Activated CD4-positive, alpha-beta T cell treated with anti-CD3 and anti-CD28 coated beads, Interleukin-10, Interleukin-2, amounts not matched to agents 100 ng/mL and 50 ng/mL, durations not matched to agents 16 hours and 8 hours (primary cell): ENCODE measurements around the gene NCF2.
A peak's percentile ranks its signal among the peaks of the same experiment; 100 is the strongest.

Experiments used
- DNase-seq: peaks from one replicate; pipeline ENCODE4 v3.0.0-alpha.2; 2020

Gene NCF2

DNA sequence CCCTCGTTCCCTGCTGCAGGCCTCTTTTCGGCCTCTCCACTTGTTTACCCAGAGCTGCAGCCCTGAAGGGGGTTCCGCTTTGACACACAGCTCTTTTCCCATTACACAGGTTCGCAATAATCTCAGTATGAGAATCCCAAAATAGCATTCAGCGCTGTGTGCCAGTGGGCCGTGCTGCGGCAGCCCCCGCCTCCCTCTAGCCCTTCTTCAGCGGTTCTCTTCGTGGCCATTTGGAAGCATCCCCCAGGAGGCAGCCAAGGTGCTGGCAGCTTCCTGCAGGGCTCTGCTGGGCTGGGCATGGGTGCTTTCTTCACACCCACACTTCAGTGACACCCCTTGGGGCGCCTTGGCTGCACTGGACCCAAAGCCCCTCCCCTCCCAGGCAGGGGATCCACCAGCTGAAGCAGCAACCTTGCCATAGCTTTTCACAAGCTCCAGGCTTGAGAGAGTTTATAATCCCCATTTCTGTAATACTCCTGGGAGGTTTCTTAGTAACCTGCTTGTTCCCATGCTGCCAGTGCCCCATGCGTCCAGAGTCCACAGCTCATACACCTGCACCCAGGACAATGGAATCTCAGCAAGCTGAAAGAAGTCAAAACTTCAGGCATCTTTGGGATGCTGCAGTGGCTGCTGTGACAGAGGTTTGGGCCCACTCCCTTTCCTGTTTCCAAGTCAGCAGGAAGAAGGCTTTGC is 8.1 kb downstream of the NCF2 start:
- no peak for DNase-seq

GRCh38 chr1:183580281-183580682 is 10.0 kb downstream of the NCF2 start:
- peak; percentile 26 for DNase-seq

- no peak for DNase-seq
These were observed 11.4 kb downstream of the NCF2 start for GRCh38 chr1:183578856-183579255.

DNA sequence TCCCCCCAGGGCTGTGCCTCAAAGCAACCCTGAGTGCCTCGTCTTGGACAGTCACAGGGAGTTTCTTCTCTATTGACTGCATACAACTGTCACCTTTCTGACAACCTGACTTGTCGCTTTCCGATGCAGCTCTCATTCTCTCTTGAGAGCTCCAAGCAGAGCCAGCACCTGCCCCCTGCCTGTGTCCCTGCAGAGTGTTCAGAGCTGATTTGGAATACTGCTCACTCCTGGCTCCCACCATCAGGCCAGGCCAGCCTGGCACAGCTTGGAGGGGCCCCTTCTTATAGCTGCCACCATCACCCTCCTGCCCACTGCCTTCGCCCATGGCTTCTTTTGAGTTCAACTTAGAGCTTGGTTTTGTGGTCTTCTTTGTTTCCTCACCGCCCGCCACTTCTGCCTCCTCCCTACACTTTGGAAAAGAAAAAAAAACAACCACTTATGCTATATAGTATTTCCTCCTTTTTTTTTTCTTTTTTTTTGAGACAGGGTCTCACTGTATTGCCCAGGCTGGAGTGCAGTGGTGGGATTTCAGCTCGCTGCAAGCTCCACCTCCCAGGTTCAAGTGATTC is 12.3 kb downstream of the NCF2 start:
- no peak for DNase-seq

- no peak for DNase-seq
These were observed 13.7 kb downstream of the NCF2 start for GRCh38 chr1:183576537-183576936.

- no peak for DNase-seq
These were observed 14.7 kb downstream of the NCF2 start for GRCh38 chr1:183575606-183576005.

- no peak for DNase-seq
These were observed 17.5 kb downstream of the NCF2 start for GRCh38 chr1:183572721-183573120.

- no peak for DNase-seq
These were observed 18.5 kb downstream of the NCF2 start for GRCh38 chr1:183571678-183572268.

DNA sequence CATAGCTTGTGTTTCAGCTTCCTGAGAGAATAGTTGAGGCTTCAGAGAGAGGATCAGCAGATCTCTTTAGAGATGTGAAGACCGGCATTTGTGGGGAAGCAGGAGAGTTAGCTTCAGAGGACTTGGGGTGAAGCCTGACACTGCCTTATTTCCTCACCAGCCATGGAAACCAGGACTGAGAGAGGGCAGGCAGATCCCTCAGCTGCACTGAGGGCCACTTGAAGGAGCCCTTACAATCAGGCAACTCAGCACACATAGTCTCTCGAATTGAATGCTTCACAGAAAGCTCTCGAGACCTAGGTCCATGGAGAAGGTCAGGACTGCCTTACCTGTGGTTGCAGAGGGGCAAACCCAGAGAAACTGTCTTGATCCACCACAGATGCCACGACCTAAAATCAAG is 19.8 kb downstream of the NCF2 start:
- no peak for DNase-seq

DNA sequence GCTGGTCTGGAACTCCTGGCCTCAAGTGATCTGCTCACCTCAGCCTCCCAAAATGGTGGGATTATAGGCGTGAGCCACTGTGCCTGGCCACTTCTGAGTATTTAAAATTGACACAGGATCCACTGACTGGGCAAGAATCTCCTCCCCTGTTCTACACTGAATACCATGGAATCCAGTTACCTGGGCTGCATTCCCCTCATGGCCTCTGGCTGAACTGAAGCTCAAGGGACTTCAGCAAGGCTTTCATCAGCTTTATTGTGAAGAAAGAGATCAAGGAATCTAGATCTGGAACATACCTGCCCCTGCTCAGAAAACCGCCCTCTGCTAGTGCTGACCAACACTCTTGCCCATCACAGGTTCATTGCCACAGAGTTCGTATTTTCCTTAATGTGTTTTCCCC is 20.5 kb downstream of the NCF2 start:
- no peak for DNase-seq

DNA sequence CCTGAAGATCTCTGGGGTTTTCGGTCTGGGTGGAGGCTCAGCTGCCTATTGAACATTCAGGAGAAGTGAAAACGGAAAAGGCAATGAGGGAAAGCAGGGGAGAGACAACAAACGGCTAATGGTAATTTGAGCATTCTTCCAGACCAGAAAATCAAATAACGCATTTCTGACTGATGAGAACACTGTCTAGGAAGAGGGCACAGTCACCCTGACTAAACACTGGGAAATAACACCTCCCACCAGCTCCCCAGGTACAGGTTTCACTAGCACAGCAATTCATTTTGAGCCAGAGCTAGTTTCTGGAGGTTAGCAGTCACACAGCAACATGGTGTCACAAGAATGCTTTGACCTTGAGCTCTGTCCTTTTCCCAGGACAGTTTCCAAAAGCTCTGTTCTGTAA is 21.1 kb downstream of the NCF2 start:
- DNase-seq, result peak; percentile 33

GRCh38 chr1:183568176-183569021 is 21.9 kb downstream of the NCF2 start:
- no peak for DNase-seq

DNA sequence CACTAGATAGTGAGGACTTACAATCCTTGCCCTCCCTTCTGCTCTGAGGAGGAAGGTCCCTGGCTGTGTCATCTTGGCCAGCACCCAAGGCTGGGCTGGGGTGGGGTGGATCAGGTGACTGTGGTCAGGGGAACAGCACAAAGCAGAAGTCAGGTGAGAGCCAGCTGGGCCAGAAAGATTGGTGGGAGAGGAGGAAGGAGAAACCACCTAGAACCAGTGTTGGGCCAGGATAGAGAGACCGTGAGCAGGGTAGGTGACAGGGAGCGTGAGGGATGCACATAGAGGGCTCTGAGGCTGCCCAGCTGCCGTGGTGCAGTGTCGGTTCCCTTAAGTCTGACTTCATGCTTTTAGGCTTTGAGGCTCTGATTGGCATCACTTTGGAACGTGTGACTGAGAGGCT is 22.7 kb downstream of the NCF2 start:
- no peak for DNase-seq

DNA sequence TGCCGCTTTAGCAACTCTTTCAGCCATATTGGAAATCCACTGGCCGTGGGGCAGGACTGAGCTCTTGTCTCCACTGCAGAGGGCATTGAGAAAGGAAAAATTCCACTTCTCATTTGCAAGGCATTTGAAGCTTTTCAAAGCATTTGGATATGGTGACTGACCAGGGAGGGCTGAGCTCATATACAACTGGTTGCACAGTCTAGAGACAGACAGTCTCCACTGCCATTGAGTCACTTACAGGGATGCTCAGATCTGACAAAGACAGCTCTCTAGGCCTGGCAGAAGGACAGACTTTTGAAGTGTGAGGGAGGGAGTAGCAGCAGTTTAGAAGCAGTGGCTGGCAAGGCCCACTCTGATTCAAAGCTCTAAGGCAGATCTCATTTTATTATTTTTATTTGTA is 24.2 kb downstream of the NCF2 start:
- DNase-seq, result no peak

DNA sequence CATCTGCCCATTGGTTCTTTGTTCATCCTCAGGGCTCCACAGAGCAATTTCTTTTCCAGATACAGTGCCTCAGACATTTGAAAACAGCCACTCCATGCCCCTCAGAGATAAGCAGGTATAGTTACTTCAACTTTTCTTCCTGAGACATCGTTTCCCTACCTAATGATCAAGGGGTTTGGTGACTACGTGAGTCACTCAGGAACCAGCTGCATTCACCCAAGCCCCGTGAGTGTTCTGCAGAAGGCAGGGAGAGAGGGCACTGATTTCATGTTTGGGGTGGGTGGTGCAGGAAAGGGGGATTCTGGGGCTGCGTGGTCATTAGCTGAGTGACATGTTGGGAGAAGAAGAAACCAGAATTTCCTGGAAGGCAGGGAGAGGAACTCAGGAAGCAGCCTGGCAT is 25.0 kb downstream of the NCF2 start:
- no peak for DNase-seq

- DNase-seq, result no peak
These were observed 27.6 kb downstream of the NCF2 start for GRCh38 chr1:183562701-183563100.

GRCh38 chr1:183559061-183559460 is 31.2 kb downstream of the NCF2 start:
- no peak for DNase-seq

DNA sequence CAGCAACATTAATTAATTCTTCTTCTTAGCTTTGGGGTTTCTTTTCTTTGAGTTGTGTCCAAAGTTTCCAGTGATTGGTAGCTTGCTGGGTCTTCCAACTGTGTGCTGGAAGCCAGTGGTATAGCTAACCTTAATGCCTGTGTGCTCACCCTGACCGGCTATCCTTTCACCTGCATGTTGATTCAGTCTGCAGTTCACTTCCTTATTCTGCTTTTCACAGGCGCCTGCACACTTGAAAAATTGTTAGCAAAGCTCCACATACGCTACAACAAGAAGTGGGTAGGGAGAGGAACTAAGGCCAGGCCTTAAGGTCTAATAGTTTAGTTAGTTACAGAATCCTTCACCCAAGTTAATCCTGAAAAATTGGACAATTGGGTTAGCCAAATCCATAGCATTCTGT is 35.7 kb downstream of the NCF2 start:
- DNase-seq, result no peak

GRCh38 chr1:183553764-183554163 is 36.5 kb downstream of the NCF2 start:
- DNase-seq, result no peak

- no peak for DNase-seq
These were observed 36.9 kb downstream of the NCF2 start for GRCh38 chr1:183553331-183553730.

- DNase-seq, result no peak
These were observed 37.4 kb downstream of the NCF2 start for GRCh38 chr1:183552891-183553290.

DNA sequence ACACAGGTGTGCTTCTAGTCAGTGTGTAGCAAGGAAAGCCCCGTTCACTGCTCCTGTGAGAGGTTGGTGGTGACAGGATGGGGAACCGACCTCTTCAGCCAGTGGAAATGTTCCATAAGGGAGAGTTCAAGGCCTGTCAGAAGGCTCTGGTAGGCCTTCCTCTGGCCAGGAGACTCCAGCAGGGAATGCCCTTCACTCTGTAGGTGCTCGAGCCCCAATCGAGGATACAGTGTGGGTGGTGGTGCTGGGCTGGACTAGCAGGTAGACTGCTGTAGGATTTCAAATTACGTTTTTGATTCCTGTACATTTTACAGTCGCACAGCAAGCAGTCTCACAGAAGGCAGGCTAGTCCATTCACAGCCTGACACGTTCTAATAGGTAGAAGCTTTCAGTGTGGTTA is 37.8 kb downstream of the NCF2 start:
- DNase-seq, result no peak

GRCh38 chr1:183551924-183552323 is 38.3 kb downstream of the NCF2 start:
- DNase-seq, result no peak

DNA sequence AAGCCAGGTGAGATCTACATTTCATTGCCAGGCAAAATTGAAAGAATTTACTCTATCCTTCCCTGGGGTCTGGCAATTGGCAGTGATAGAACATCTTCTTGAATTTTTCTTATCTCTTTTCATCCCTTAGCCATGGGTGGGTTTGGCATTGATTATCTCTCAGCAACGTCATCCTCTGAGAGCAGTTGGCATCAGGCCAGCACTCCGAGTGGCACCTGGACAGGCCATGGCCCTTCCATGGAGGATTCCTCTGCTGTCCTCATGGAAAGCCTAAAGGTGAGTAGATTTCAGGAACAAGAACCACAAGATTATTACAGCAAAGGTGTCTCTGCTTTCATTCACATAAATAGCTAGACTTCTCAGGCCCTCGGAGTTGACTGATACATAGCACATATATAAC is 39.3 kb downstream of the NCF2 start:
- no peak for DNase-seq
